ENCODE results near the gene CASQ2.

The CASQ2 gene

DNA sequence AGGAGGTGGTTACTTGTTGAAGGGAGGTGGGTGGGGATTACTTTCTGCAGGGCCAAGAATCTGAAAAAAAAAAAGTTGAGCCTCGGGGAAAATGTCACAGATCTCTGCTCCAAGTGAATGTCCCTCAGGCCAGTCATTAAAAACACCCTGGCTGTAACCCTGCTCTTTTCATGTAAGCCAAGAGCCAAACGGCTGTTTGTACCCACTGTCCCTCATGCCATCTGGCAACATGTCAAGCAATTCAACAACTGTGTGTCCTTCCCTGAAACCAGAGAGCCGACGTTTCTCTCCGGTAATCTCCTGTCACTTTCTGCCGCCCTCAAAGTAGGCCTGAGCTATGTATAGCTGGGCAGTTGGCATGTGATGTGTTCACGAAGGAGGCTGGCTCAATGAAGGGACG lies 14.7 kb downstream of the CASQ2 start:
- Histone ChIP-seq H3K4me1 (ENCODE audit: low read length) (no peaks in the 10 kb centered on the region), H3K9me3 (replicated peaks; ENCODE audit: insufficient read depth, low read length) (no peaks in the 10 kb centered on the region), H3K9ac (ENCODE audit: low read length) (no peak overlapping the region), H3K27ac (ENCODE audit: low read length) (no peak overlapping the region), H3K4me3 (ENCODE audit: low read length) (no peak overlapping the region), H4K20me1 (ENCODE audit: insufficient read depth, low read length) (no peaks in the 10 kb centered on the region), H3K79me2 (ENCODE audit: low read length) (no peaks in the 10 kb centered on the region), H3K27me3 (replicated peaks; ENCODE audit: insufficient read depth, low read length) (no peaks in the 10 kb centered on the region), H3K9me2 (replicated peaks; ENCODE audit: insufficient read depth, low read length) (no peaks in the 10 kb centered on the region), H2AFZ (ENCODE audit: low read length) (no peak overlapping the region), H3K36me3 (replicated peaks; ENCODE audit: insufficient read depth, low read length) (no peaks in the 10 kb centered on the region), H3F3A (ENCODE audit: insufficient read depth, low read length) (no peaks in the 10 kb centered on the region), H3K4me2 (ENCODE audit: low read depth, low read length) (no peak overlapping the region)
- TF ChIP-seq CTCF (IDR thresholded peaks at IDR 0.05; ENCODE audit: low read length) (no peak), EZH2 (optimal IDR thresholded peaks at IDR 0.05; ENCODE audit: low read depth, low read length) (no peak), EZH2phosphoT487 (IDR thresholded peaks at IDR 0.05; ENCODE audit: low read length) (no peak)
- DNase-seq: no peak

GRCh38 chr1:115753361-115753760 lies 15.2 kb downstream of the CASQ2 start:
- DNase-seq: no peak
- TF ChIP-seq CTCF (IDR thresholded peaks at IDR 0.05; ENCODE audit: low read length) (no peak), EZH2 (optimal IDR thresholded peaks at IDR 0.05; ENCODE audit: low read depth, low read length) (no peak)
- no peaks in the 10 kb centered on the region for H3K9me3 ChIP-seq (replicated peaks; ENCODE audit: insufficient read depth, low read length)

GRCh38 chr1:115748401-115749150 lies 19.9 kb downstream of the CASQ2 start:
- H3K4me1 ChIP-seq (ENCODE audit: low read length): no peaks in the 10 kb centered on the region
- TF ChIP-seq EZH2 (optimal IDR thresholded peaks at IDR 0.05; ENCODE audit: low read depth, low read length) (no peak), EZH2phosphoT487 (IDR thresholded peaks at IDR 0.05; ENCODE audit: low read length) (no peak), CTCF (IDR thresholded peaks at IDR 0.05; ENCODE audit: low read length) (no peak)
- no peak overlapping the region for H3K9ac ChIP-seq (ENCODE audit: low read length)
- H2AFZ ChIP-seq (ENCODE audit: low read length): no peak overlapping the region
- H3F3A ChIP-seq (ENCODE audit: insufficient read depth, low read length): no peaks in the 10 kb centered on the region
- H3K79me2 ChIP-seq (ENCODE audit: low read length): no peaks in the 10 kb centered on the region
- no peaks in the 10 kb centered on the region for H3K9me3 ChIP-seq (replicated peaks; ENCODE audit: insufficient read depth, low read length)
- no peak overlapping the region for H3K4me2 ChIP-seq (ENCODE audit: low read depth, low read length)
- H3K4me3 ChIP-seq (ENCODE audit: low read length): no peak overlapping the region
- no peak for DNase-seq
- H3K27me3 ChIP-seq (replicated peaks; ENCODE audit: insufficient read depth, low read length): no peaks in the 10 kb centered on the region
- H3K36me3 ChIP-seq (replicated peaks; ENCODE audit: insufficient read depth, low read length): no peaks in the 10 kb centered on the region
- no peaks in the 10 kb centered on the region for H3K9me2 ChIP-seq (replicated peaks; ENCODE audit: insufficient read depth, low read length)
- H3K27ac ChIP-seq (ENCODE audit: low read length): no peak overlapping the region
- no peaks in the 10 kb centered on the region for H4K20me1 ChIP-seq (ENCODE audit: insufficient read depth, low read length)

More at GRCh38 chr1:115753361-115753760, 15.2 kb downstream of the CASQ2 start:
- H4K20me1 ChIP-seq (ENCODE audit: insufficient read depth, low read length): no peaks in the 10 kb centered on the region
- no peaks in the 10 kb centered on the region for H3K9me2 ChIP-seq (replicated peaks; ENCODE audit: insufficient read depth, low read length)
- no peak overlapping the region for H3K4me2 ChIP-seq (ENCODE audit: low read depth, low read length)
- no peaks in the 10 kb centered on the region for H3K27me3 ChIP-seq (replicated peaks; ENCODE audit: insufficient read depth, low read length)
- H3K9ac ChIP-seq (ENCODE audit: low read length): no peak overlapping the region
- H3K36me3 ChIP-seq (replicated peaks; ENCODE audit: insufficient read depth, low read length): no peaks in the 10 kb centered on the region
- H3F3A ChIP-seq (ENCODE audit: insufficient read depth, low read length): no peaks in the 10 kb centered on the region
- H2AFZ ChIP-seq (ENCODE audit: low read length): no peak overlapping the region
- no peaks in the 10 kb centered on the region for H3K4me1 ChIP-seq (ENCODE audit: low read length)
- H3K4me3 ChIP-seq (ENCODE audit: low read length): no peak overlapping the region
- no peaks in the 10 kb centered on the region for H3K79me2 ChIP-seq (ENCODE audit: low read length)
- H3K27ac ChIP-seq (ENCODE audit: low read length): no peak overlapping the region

Data from MM.1S (cell line).